Heart left ventricle (tissue), 13 donors: ENCODE measurements around the gene SEZ6L.

ENCODE experiments used
- CTCF ChIP-seq, 12 donors: fragments of 200-600 bp; sonication (generic) in 4 of 12; IDR thresholded peaks; one replicate each; pipeline versions ENCODE4 v1.5.0 to v1.8.0; 2018 to 2022; ENCODE audit warnings: antibody characterized with exemption in 12 of 12, mild to moderate bottlenecking in 5 of 12
- POLR2A ChIP-seq, 2 donors: fragments of 450-650 bp; IDR thresholded peaks; one replicate each; pipeline ENCODE4 v1.6.1; 2017; ENCODE audit warnings: antibody characterized with exemption in 2 of 2, mild to moderate bottlenecking in 2 of 2, moderate library complexity in 2 of 2
- donor health status: ischemic (EF 13 %, LVEDD 7.1; RV severe dilation, severe dysfunction).
- donor health status: DM: no; HTN: yes; CAD: no.
- donor health status: DM: no; HTN: no; CAD: no.
- donor health status: ischemic (EF 25% LVEDD 6.9; RV normal size, moderate dysfunction).
- donor health status: ischemic (EF 25% LVEDD 5.7; RV mildly dilated, moderate dysfunction).
- donor health status: ischemic (EF 35%, LVEDD 5.7; RV mildly dilated, moderate dysfunction).
- donor health status: nonischemic (EF 11% LVEDD 7.7; RV severe dilation, severe dysfunction).
- donor health status: DM: yes; HTN: yes; CAD: no.
- donor health status: PGD.
- donor health status: ischemic (EF 29% LVEDD 5.4; RV normal size, mild dysfunction).
- donor health status: nonischemic (EF 23%, LVEDD 6.1; RV moderate dilation, normal function).

- TF ChIP-seq CTCF (IDR thresholded peaks at IDR 0.05), result no peak
- no peak for TF ChIP-seq POLR2A (IDR thresholded peaks at IDR 0.05)
These were observed 100.3 kb downstream of the SEZ6L start for GRCh38 chr22:26269572-26269971.
